KMS-11 (cell line): ENCODE measurements around the gene DLGAP1.

Source experiments
- H2AFZ ChIP-seq: fragments of 200-600 bp; sonication (generic); 2 replicates; pipeline ENCODE4 v1.6.1; 2016; ENCODE audit warnings: antibody characterized with exemption, mixed run types, low read depth
- H3K27ac ChIP-seq: fragments of 200-600 bp; sonication (generic); 2 replicates; pipeline ENCODE4 v1.6.1; 2016; ENCODE audit warnings: mild to moderate bottlenecking, mixed run types
- H3K27me3 ChIP-seq: fragments of 200-600 bp; sonication (generic); 2 replicates; pipeline ENCODE4 v1.6.1; 2017; ENCODE audit warnings: mild to moderate bottlenecking, low read depth, mixed run types, moderate library complexity; ENCODE audit not compliant: insufficient read depth
- H3K36me3 ChIP-seq: fragments of 200-600 bp; sonication (generic); 2 replicates; pipeline ENCODE4 v1.6.1; 2017; ENCODE audit warnings: mild to moderate bottlenecking, mixed run types; ENCODE audit not compliant: insufficient read depth
- H3K4me1 ChIP-seq: fragments of 200-600 bp; sonication (generic); 2 replicates; pipeline ENCODE4 v1.6.1; 2016; ENCODE audit warnings: mild to moderate bottlenecking, low read depth, mixed run types; ENCODE audit not compliant: poor library complexity, severe bottlenecking
- H3K4me2 ChIP-seq: fragments of 200-600 bp; sonication (generic); 2 replicates; pipeline ENCODE4 v1.7.0; 2016; ENCODE audit warnings: mild to moderate bottlenecking, mixed run types
- H3K4me3 ChIP-seq: fragments of 200-600 bp; sonication (generic); IDR thresholded peaks from 2 replicates; pipeline ENCODE4 v1.6.1; 2017; ENCODE audit warnings: low read depth, low read length, mixed read lengths; ENCODE audit not compliant: insufficient read depth
- H3K79me2 ChIP-seq: fragments of 200-600 bp; sonication (generic); 2 replicates; pipeline ENCODE4 v1.6.1; 2016; ENCODE audit warnings: low read depth, mixed run types; ENCODE audit not compliant: insufficient read depth
- H3K9ac ChIP-seq: fragments of 200-600 bp; sonication (generic); 2 replicates; pipeline ENCODE4 v1.6.1; 2016; ENCODE audit warnings: mild to moderate bottlenecking, mixed run types
- H4K20me1 ChIP-seq: fragments of 200-600 bp; sonication (generic); 2 replicates; pipeline ENCODE4 v1.6.1; 2016; ENCODE audit warnings: mild to moderate bottlenecking, mixed run types; ENCODE audit not compliant: insufficient read depth
- CTCF ChIP-seq: fragments of 200-600 bp; sonication (generic); conservative IDR thresholded peaks from 2 replicates; pipeline ENCODE4 v1.6.1; 2017; ENCODE audit warnings: low read depth, mild to moderate bottlenecking, antibody characterized with exemption, low read length, moderate library complexity, mixed read lengths

The DLGAP1 gene

DNA sequence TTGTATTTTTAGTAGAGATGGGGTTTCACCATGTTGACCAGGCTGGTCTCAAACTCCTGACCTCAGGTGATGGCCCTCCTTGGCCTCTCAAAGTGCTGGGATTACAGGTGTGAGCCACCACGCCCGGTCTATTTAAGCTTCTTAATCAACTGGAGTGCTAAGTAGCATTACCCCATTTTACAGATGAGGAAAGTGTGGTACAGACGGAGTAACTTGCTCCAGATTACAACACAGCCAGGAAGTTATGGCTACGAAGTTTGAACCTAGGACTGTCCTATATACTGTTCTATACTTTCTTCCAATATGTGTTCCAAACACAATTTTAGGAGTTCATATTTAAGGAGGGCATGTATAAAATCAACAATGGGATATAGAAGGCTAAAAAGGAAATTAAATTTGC lies 807.5 kb downstream of the DLGAP1 start:
- H3K4me1 ChIP-seq = peaks cover 8% of the 10 kb centered on the region
- H3K4me3 ChIP-seq = no peak overlapping the region
- no peak for TF ChIP-seq CTCF
- no peaks in the 10 kb centered on the region for H4K20me1 ChIP-seq
- H2AFZ ChIP-seq = no peak overlapping the region
- no peak overlapping the region for H3K9ac ChIP-seq
- no peak overlapping the region for H3K4me2 ChIP-seq
- no peaks in the 10 kb centered on the region for H3K27me3 ChIP-seq
- no peaks in the 10 kb centered on the region for H3K79me2 ChIP-seq
- H3K27ac ChIP-seq = no peak overlapping the region
- no peaks in the 10 kb centered on the region for H3K36me3 ChIP-seq

GRCh38 chr18:3645384-3646156 lies 809.5 kb downstream of the DLGAP1 start:
- no peak for TF ChIP-seq CTCF
- Histone ChIP-seq H3K4me3 (no peak overlapping the region), H3K27ac (no peak overlapping the region), H3K36me3 (no peaks in the 10 kb centered on the region), H3K27me3 (no peaks in the 10 kb centered on the region), H3K79me2 (no peaks in the 10 kb centered on the region), H4K20me1 (no peaks in the 10 kb centered on the region), H2AFZ (no peak overlapping the region), H3K9ac (no peak overlapping the region), H3K4me2 (no peak overlapping the region), H3K4me1 (peaks cover 8% of the 10 kb centered on the region)

GRCh38 chr18:3634250-3634939 lies 820.7 kb downstream of the DLGAP1 start:
- Histone ChIP-seq H3K36me3 (no peaks in the 10 kb centered on the region), H2AFZ (no peak overlapping the region), H3K9ac (no peak overlapping the region), H4K20me1 (no peaks in the 10 kb centered on the region), H3K4me2 (peak overlapping the region; percentile 34; the same call in 1 of the 2 replicates), H3K4me1 (peaks cover 13% of the 10 kb centered on the region), H3K4me3 (no peak overlapping the region), H3K27ac (no peak overlapping the region), H3K27me3 (no peaks in the 10 kb centered on the region), H3K79me2 (no peaks in the 10 kb centered on the region)
- no peak for TF ChIP-seq CTCF

DNA sequence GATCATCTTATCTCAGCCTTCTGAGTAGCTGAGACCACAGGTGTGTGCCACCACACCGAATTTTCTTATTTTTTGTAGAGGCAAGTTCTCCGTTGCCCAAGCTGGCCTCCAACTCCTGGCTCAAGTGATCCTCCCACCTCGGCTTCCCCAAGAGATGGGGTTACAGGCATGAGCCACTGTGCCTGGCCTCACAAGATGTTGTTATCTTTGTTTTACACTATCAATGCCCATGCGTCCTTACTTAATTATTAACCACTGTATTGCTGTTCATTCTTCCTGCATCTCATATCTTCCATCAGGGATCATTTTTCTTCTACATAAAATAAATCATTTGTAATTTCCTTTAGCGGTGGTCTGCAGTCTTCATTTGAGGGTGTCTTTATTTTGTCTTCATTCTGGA lies 823.2 kb downstream of the DLGAP1 start:
- Histone ChIP-seq H3K27me3 (no peaks in the 10 kb centered on the region), H2AFZ (no peak overlapping the region), H3K4me3 (no peak overlapping the region), H3K36me3 (no peaks in the 10 kb centered on the region), H4K20me1 (no peaks in the 10 kb centered on the region), H3K27ac (no peak overlapping the region), H3K9ac (no peak overlapping the region), H3K4me2 (no peak overlapping the region), H3K4me1 (peaks cover 13% of the 10 kb centered on the region), H3K79me2 (no peaks in the 10 kb centered on the region)
- TF ChIP-seq CTCF = no peak
